Ectodermal cell (in vitro differentiated cells): ENCODE results near the gene KIAA2012. TPM values are rescaled to one million over a fixed set of nuclear protein-coding genes. Genes with fewer than 3 reads are reported as not detected.

ENCODE experiments used
- H3K27ac ChIP-seq: 2 replicates; pipeline ENCODE4 v1.7.0; 2013; ENCODE audit warnings: mild to moderate bottlenecking, low read depth, low read length; ENCODE audit not compliant: insufficient read depth, poor library complexity, severe bottlenecking
- H3K27me3 ChIP-seq: 2 replicates; pipeline ENCODE4 v1.7.0; 2013; ENCODE audit warnings: mild to moderate bottlenecking, low read length; ENCODE audit not compliant: insufficient read depth, control insufficient read depth, poor library complexity, severe bottlenecking
- H3K36me3 ChIP-seq: one replicate; pipeline ENCODE4 v1.7.0; 2013; ENCODE audit warnings: low read length; ENCODE audit not compliant: control insufficient read depth, insufficient read depth
- H3K4me1 ChIP-seq: one replicate; pipeline ENCODE4 v1.7.0; 2013; ENCODE audit warnings: low read length; ENCODE audit not compliant: control insufficient read depth, insufficient read depth
- H3K4me3 ChIP-seq: 2 replicates; pipeline ENCODE4 v1.7.0; 2013; ENCODE audit warnings: low read depth, low read length, control low read depth; ENCODE audit not compliant: insufficient read depth
- H3K9me3 ChIP-seq: 2 replicates; pipeline ENCODE4 v1.7.0; 2013; ENCODE audit warnings: mild to moderate bottlenecking, low read length, moderate library complexity; ENCODE audit not compliant: control insufficient read depth
- WGBS, 2 experiments: methylation state at CpG; one replicate each; pipeline ENCODE4 v1.1.7; 2013; ENCODE audit warnings: missing lambda C conversion rate in 2 of 2; 5-methylcytosine and 5-hydroxymethylcytosine counted together
- polyA plus RNA-seq, 4 experiments: library from polyadenylated mRNA; stranded (reverse); fragments of 50-300 nt; gene quantifications; one replicate each; pipeline ENCODE4 v1.2.3, GENCODE V29; 2013

KIAA2012 gene
- not detected for polyA plus RNA-seq (2013, experiment 1 of 4)
- polyA plus RNA-seq (2013, experiment 2 of 4): 0.12 TPM
- 0.11 TPM for polyA plus RNA-seq (2013, experiment 3 of 4)
- 0.08 TPM for polyA plus RNA-seq (2013, experiment 4 of 4)

GRCh38 chr2:202072737-202073401, at the start of gene KIAA2012:
TSS of gene KIAA2012 (plus strand) at chr2:202073255. CDS start at chr2:202073628, 373 bp downstream.
- Histone ChIP-seq H3K27me3 (no peaks in the 10 kb centered on the region), H3K9me3 (no peaks in the 10 kb centered on the region), H3K4me3 (no peak within 1 kb of the TSS), H3K27ac (peak within 1 kb of the TSS; percentile 2), H3K36me3 (no peaks in the 10 kb centered on the region), H3K4me1 (peaks cover 16% of the 10 kb centered on the region)
- WGBS, 2 experiments: 57 to 66% methylated on average over 10 to 11 of the region's 11 CpGs

DNA sequence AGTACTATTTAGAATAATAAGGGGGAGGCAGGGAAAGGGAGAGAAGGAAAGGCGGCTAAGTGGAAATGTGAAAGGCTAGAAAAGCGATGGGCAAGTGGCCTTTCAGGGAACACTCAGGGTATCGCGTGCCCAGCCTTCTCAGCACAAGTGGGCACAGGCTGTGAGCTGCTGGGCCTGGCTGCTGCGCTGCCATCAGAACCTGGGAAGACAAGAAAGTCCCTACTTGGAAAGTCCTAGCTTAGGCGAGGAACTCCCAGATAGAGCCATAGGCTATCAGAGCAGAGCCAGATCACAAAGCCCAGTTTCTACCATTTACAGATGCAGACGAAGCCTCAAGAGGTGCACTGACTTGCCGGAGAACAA, 49.2 kb upstream of the KIAA2012 start:
- Histone ChIP-seq H3K36me3 (no peaks in the 10 kb centered on the region), H3K27me3 (no peaks in the 10 kb centered on the region), H3K27ac (peak overlapping the region; percentile 84), H3K9me3 (no peaks in the 10 kb centered on the region), H3K4me3 (no peak overlapping the region), H3K4me1 (peaks cover 42% of the 10 kb centered on the region)
- WGBS, 2 experiments: 14 to 17% methylated on average over 8 of the region's 8 CpGs

- H3K4me3 ChIP-seq: no peak overlapping the region
- H3K4me1 ChIP-seq: peaks cover 42% of the 10 kb centered on the region
- H3K9me3 ChIP-seq: no peaks in the 10 kb centered on the region
- no peaks in the 10 kb centered on the region for H3K27me3 ChIP-seq
- no peaks in the 10 kb centered on the region for H3K36me3 ChIP-seq
- 77 to 83% methylated on average over 8 to 9 of the region's 9 CpGs for WGBS, 2 experiments
- no peak overlapping the region for H3K27ac ChIP-seq
Observed at GRCh38 chr2:202024871-202025270, 48.2 kb upstream of the KIAA2012 start.

- H3K4me1 ChIP-seq: peaks cover 43% of the 10 kb centered on the region
- no peak overlapping the region for H3K4me3 ChIP-seq
- no peaks in the 10 kb centered on the region for H3K9me3 ChIP-seq
- WGBS, 2 experiments: 91 to 92% methylated on average over 5 of the region's 5 CpGs
- no peak overlapping the region for H3K27ac ChIP-seq
- no peaks in the 10 kb centered on the region for H3K27me3 ChIP-seq
- no peaks in the 10 kb centered on the region for H3K36me3 ChIP-seq
Observed at GRCh38 chr2:202025816-202026215, 47.2 kb upstream of the KIAA2012 start.

DNA sequence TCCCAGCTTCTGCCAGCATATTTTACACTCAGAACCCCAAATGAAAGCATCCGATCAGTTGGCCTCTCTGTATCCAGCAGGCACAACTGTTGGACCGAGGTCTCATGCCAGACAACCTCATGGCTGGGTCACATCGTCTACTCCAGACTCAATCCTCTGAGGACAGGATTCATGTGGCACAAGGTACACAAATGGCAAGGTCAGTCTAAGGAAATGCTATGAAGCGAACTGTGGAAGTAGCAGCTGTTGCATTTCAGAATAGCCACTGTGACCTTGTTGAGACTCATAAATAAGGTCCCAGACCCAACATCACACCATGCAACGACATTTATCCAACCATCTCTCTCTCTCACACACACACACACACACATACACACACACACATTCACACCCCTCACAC, 46.5 kb upstream of the KIAA2012 start:
- Histone ChIP-seq H3K27me3 (no peaks in the 10 kb centered on the region), H3K4me1 (peaks cover 48% of the 10 kb centered on the region), H3K27ac (no peak overlapping the region), H3K9me3 (no peaks in the 10 kb centered on the region), H3K4me3 (no peak overlapping the region), H3K36me3 (no peaks in the 10 kb centered on the region)
- WGBS, 2 experiments: 96 to 97% methylated on average over 5 of the region's 5 CpGs

DNA sequence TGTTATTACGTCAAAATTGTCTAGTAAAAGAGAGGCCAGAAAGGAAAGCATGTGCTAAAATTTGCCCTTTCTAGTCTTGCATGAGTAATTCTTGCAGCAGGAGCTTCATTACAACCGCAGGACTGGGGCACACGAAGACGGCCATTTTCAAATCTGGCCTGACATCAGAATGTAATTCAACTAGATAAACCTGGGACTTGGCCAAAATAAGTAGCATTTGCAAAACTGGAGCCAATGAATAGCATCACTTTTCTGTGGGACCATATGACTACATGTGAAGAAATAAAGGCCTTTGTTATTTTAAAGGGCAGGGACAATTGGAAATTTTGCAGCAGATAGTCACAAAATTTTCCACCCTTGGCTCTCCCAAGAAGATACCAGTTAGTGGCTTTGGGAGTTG, 42.4 kb upstream of the KIAA2012 start:
- no peaks in the 10 kb centered on the region for H3K9me3 ChIP-seq
- peaks cover 20% of the 10 kb centered on the region for H3K4me1 ChIP-seq
- H3K27me3 ChIP-seq: no peaks in the 10 kb centered on the region
- no peak overlapping the region for H3K27ac ChIP-seq
- H3K4me3 ChIP-seq: no peak overlapping the region
- H3K36me3 ChIP-seq: peaks cover 7% of the 10 kb centered on the region
- 88 to 89% methylated on average over 4 of the region's 4 CpGs for WGBS, 2 experiments

DNA sequence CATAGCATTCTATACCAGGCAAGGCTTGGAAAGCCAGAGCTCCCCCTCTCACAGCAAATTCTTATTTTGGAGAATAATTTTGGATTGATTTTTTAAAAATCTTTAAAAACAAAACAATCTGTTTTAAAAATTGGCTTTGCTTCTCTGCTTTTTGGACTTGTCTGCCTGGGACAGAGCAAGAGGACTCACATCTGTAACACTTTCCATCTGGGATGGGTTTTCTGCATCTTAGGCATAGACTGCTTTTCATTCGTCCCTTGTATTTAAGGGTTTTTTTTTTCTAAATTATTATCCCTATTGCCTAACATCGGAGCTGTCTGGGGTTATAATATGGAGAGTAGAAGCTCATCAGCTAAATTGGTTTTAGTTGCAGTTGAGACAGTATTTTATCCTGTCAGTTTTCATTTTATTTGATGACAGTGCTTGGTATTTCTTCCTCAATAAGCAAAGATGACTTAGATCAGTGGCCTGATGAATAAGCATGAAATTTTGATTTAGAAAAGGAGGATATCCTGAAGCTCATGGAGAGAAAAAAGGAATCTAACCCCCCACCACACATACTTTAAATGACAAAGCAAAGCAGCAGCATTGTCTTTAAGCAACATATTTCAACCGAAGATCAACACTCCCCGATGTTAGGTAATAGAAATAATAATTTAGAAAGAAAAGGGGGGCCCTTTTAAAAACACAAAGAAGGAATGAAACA, 41.7 kb upstream of the KIAA2012 start:
- H3K27ac ChIP-seq: no peak overlapping the region
- H3K4me3 ChIP-seq: peak overlapping the region; percentile 61
- H3K9me3 ChIP-seq: no peaks in the 10 kb centered on the region
- WGBS, 2 experiments: 7 to 33% methylated on average over 1 of the region's 4 CpGs
- H3K4me1 ChIP-seq: peaks cover 13% of the 10 kb centered on the region
- peaks cover 13% of the 10 kb centered on the region for H3K36me3 ChIP-seq
- H3K27me3 ChIP-seq: no peaks in the 10 kb centered on the region

DNA sequence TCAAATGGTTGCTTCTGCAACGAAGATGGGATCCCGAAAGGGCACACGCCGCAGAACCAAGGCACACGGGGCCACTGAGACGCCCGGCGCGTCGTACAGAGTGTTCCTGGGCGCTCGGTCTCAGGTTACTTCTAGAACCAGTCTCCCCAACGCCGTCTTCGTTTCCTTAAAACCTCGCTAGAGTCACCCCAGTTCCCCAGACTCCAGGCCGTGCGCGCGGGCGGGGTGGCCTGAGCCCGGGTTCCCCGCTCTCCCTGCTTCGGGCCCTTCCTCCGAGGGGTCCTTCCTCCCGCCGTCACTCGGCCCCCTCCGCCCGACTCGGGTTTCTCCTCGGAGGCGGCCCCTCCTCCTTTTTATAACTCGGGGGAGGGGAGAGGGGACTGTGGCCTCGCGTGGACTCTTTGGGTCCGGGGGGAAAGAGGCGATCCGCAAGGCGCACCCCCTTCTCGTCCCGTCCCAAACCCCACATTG, 40.2 kb upstream of the KIAA2012 start:
- Histone ChIP-seq H3K27me3 (no peaks in the 10 kb centered on the region), H3K9me3 (no peaks in the 10 kb centered on the region), H3K27ac (peak overlapping the region; percentile 96), H3K4me1 (peaks cover 13% of the 10 kb centered on the region), H3K36me3 (peaks cover 20% of the 10 kb centered on the region), H3K4me3 (peak overlapping the region; percentile 61)
- WGBS, 2 experiments: 0% methylated on average over 41 to 42 of the region's 42 CpGs

DNA sequence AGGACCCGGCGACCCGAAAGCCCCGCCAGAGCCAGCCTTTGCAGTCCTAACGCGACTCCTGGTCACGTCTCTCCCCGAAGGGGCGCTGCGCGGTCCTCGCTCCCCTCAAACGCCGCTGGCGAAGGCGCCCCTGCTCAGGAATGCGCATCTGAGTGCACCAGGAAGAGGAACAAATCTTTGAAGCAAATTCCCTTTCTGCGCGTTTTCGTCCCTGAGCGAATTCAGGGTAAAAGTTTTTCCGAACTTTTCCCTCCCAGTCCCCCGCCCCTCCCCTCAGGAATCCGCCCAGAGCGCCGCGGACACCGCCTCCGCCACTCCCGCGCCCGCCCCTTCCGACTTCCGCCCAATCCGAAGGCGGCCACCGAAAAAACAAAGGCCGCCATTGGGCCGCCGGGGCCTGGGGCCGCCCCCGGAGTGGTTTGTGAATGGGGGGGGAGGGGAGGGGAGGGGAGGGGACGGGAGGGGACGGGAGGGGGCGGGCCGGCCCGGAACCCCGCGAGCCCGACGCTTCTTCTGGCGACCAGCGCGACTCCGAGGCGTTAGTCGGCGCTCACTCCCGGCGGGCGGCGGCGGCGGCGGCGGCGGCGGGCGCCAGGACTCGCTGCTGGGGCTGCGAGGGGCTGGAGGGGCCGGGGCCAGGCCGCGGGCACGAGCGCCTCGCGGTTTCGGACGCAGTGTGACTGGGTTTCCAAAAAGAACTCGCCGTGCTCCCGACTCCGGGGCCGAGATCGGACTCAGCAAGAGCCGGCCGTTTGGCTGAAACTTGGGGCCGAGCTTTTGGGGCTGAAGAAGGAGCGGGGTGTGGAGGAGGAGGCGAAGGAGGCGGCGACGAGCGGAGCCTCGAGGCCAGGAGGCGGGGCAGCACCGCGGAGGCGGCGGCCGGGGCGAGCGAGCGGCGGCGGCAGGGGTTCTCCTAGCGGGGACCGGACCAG, 39.5 kb upstream of the KIAA2012 start, which contains the start of gene FZD7:
TSS of gene FZD7 (plus strand) at position 539 of the 932 bp plus-strand sequence. CDS start 793 bp downstream, outside the sequence.
- H3K4me3 ChIP-seq: peak within 1 kb of the TSS; percentile 92
- no peaks in the 10 kb centered on the region for H3K27me3 ChIP-seq
- no peaks in the 10 kb centered on the region for H3K9me3 ChIP-seq
- peaks cover 20% of the 10 kb centered on the region for H3K36me3 ChIP-seq
- peaks cover 13% of the 10 kb centered on the region for H3K4me1 ChIP-seq
- 0 to 1% methylated on average over 100 to 107 of the region's 109 CpGs for WGBS, 2 experiments
- H3K27ac ChIP-seq: peak within 1 kb of the TSS; percentile 96
